DMS153 (cell line): ENCODE results near the gene C6orf47.

Experiments
- DNase-seq: peaks from one replicate; lab custom pipeline; 2025; lab: John Stamatoyannopoulos, UW

The C6orf47 gene

DNA sequence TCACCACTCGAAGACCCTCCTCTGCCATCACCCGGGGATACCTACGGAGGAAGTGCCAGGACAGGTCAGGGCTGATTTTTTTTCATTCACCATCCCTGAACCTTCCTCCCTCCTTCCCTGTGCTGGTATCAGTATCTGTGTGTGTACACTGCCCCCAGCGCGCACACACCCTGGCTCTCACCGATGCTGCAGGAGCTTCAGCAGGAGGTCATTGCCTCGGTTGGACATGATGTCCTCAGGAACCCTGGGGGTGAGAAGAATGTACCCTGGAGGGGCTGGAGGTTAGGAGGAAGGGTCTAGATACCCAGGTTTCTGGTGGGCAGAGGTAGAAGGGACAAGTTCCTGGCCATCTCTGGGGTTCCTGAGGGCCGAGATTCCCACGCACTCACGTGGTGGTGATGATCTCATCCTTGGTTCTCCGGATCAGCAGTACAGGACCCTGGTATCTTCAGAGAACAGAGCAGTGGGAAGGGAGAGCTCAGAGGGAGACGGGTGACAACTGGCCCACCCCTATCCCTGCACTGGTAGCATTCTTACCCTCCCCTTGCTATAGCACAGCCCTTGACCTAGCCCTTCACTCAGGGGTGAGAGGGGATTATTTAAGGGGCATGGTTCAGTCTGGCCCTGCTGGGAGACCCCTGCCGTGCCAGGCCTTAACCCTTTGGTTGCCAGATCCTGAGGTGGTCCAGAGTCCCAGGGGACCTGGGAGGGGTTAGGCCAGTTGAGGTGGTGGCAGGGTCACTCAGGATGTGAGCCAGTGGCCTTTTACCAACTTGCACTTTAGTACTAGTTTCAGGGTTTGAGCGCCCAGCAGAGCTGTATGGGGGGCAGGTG, 27.5 kb upstream of the C6orf47 start:
- no peak for DNase-seq

- DNase-seq: no peak
These were observed 26.7 kb upstream of the C6orf47 start for GRCh38 chr6:31687321-31687720.

DNA sequence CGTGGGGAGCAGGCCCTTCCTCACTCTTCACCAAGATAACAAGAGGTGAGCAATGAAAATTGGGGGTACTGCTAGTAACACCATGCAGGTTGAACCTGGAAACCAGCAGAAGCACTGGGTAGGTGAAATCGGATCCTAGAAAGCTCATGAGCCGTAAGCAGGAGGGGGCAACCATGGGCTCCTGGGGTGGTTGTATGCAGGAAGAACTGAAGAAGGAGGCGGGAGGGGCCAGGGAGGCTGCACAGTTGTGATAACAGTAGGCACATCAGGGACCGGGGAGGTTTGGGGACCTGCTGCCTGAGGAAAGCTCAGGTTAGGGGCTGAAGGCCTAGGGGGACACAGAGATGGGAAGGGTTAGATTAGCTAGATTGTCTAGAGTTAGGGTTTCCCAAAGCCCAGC, 25.9 kb upstream of the C6orf47 start:
- no peak for DNase-seq

GRCh38 chr6:31683591-31683990, 23.0 kb upstream of the C6orf47 start:
- DNase-seq: no peak

DNA sequence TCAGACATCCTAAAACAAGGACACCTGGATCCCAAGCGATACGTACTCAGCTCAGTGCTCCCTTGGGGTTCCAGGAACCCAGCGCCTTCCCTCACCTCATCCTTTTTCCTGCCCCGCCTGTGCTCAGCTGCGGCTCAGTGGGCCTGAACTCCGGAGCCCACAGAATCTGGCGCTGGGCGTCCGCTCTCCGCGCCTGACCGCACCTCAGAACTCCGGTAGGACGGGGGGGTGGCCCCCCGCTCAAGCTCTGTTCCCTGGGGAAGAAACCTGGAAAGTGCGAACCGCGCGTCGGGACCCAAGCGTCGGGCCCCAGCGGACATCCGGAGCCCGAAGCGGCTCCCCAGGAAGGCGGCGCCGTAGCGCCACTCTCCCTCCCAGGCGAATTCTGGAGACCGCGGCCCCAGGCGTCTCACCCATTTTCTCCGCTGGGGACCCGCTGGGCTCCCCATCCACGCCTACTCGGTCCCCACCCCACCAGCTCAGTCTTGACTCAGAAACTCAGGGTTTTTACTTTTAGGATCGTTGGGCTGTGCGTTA, 20.6 kb upstream of the C6orf47 start:
- no peak for DNase-seq

GRCh38 chr6:31680226-31681134, 19.9 kb upstream of the C6orf47 start, which contains the start of gene LY6G5C:
Gene LY6G5C (minus strand): TSS chr6:31681067. CDS start chr6:31680373, 694 bp downstream.
- peak; percentile 89 for DNase-seq

- no peak for DNase-seq
These were observed 17.4 kb upstream of the C6orf47 start for GRCh38 chr6:31677955-31678354.

DNA sequence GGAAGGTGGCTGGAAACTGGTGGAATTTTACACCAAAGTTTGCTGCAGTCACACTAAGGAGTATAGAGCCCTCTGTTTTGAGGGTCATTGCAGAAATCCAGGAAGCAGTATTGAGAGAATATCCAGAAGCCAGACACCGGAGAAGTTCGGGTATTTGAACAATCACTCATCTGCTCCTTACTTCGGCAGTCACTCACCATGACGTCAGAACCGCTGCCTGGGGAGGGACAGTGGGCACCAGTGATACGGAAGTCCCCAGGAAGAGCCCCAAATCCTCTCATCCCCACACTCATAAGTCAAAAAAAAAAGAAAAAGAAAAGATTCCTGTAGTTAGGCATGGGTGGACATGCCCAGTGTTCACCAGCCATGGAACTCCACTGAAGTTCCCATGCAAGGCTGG, 16.3 kb upstream of the C6orf47 start:
- DNase-seq: no peak

- no peak for DNase-seq
These were observed 15.8 kb upstream of the C6orf47 start for GRCh38 chr6:31676322-31676903.

GRCh38 chr6:31669676-31670075, 9.1 kb upstream of the C6orf47 start, which contains the start of gene LY6G5B:
Gene LY6G5B (plus strand): TSS chr6:31669976. CDS start chr6:31670951, 975 bp downstream.
- no peak for DNase-seq

DNA sequence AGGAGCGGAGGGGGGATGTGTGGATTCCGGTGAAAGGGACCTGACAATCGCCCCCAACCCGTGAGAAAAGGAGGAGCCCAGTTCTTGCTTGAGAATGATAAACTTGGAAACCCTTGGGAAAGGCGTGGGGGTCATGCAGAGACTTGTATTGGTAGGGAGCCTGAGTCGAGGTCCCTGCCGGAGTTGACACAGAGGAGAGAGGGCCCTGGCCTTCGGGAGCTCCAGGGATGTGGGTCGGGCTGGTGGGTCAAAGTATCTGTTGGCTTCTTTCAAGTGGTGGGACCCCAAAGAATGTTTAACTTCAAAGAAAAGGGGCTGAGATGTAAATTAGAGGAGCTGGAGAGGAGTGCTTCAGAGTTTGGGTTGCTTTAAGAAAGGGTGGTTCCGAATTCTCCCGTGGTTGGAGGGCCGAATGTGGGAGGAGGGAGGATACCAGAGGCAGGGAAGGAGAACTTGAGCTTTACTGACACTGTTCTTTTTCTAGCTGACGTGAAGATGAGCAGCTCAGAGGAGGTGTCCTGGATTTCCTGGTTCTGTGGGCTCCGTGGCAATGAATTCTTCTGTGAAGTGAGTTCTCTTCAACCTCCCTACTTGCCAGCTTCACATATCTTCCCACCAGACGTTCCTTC, 5.9 kb upstream of the C6orf47 start:
- no peak for DNase-seq

DNA sequence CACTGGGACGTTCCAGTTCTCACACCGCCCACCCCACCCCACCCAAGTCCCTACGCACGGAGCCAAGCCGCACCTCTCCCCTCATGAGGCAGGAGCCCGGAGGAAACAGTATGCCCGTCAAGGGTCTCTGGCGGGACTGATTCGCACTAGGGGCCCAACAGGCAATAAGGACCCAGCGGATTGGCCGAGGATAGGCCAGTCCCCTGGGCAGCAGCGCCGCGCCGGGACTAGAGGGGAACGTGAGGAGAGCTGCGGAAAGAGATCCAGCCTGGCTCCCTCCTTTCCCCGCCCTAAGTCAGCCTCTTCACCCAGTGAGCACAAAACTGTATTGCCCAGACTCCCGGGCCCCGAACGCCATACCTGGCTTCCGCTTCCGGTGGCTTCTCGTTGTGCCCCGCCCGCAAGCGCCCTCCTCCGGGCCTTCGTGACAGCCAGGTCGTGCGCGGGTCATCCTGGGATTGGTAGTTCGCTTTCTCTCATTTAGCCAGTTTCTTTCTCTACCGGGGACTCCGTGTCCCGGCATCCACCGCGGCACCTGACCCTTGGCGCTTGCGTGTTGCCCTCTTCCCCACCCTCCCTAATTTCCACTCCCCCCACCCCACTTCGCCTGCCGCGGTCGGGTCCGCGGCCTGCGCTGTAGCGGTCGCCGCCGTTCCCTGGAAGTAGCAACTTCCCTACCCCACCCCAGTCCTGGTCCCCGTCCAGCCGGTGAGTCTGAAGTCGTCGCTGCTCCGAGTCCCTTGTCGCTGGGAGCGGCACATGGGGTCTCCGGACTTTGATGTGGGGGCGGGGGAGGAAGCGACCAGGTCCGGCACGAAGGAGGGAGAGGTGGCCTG, 5.1 kb upstream of the C6orf47 start, which contains the start of gene CSNK2B:
Gene CSNK2B, plus strand, starts transcription at position 580 of the 836 bp plus-strand sequence. CDS start 752 bp downstream, outside the sequence.
- DNase-seq: peak; percentile 95

DNA sequence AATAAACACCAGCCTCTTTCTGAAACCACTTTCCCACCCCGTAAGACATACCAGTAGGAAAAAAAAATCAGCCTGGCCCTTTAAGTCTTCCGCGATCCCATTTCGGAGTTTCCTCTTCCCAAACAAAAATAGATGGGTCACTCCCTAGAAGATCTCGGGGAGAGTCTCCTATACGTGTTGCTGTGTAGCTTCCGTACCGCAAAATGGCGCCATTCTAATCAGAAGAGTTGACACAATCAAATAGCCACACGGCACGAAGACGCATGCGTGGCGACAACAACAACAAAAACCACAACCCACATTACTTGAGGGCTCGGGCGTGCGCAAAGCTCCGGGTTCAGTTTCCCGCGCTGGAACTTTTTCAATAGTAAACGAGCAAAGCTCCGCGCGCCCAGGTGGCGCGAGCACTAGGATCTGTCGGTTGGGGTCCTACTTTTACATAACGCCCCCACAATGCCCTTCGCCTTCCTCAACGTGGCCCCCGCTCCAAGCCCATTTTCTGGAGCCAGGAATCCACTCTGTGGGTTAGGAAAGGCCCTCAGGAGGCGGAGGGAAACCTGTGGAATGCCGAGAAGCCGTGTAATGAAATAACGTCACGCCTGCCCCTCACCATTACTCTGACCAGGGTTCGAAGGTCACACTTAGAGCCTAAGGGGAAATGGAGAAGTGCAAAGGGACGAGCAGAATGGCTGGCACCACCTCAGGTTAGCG, 4.4 kb upstream of the C6orf47 start, which contains the start of gene GPANK1:
Gene GPANK1, minus strand, starts transcription at position 208 of the 711 bp plus-strand sequence. CDS start 519 bp downstream, outside the sequence.
- peak; percentile 89 for DNase-seq

- no peak for DNase-seq
These were observed 3.6 kb upstream of the C6orf47 start for GRCh38 chr6:31663961-31664789.

DNA sequence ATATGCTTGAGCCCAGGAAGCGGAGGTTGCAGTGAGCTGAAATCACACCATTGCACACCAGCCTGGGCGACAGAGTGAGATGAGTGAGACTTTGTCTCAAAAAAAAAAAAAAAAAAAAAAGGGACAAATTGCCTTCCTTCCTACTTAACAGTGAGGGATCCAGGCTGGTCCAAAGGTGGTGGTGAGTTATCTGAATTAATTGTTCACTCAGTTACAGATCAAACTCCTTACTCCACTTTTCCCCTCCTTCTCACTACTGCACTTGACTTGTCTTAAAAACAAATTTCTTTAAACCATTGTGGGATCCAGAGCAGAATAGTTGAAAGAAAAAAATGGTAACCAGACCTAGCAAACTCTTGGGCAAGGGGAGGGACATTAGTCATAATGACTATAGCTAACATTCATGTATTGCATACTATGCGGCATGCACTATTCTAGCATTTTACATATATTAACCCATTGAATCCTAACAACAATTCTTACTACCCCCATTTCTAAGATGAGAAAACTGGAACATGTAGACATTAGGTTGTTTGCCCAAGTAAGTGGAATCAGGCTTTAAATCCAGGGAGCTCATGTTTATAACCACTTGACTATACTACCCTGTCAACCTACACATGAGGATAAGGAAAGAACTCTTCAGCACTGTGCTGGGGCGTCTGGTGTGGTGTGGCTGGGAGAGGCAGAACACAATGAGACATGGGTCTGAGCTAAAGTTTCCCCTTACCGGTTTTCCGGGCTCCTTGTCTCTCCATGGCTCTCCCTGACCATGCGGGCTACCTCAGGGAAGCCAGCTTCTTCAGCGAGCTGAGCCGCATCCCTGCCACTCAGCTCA, 2.8 kb upstream of the C6orf47 start:
- DNase-seq: no peak

DNA sequence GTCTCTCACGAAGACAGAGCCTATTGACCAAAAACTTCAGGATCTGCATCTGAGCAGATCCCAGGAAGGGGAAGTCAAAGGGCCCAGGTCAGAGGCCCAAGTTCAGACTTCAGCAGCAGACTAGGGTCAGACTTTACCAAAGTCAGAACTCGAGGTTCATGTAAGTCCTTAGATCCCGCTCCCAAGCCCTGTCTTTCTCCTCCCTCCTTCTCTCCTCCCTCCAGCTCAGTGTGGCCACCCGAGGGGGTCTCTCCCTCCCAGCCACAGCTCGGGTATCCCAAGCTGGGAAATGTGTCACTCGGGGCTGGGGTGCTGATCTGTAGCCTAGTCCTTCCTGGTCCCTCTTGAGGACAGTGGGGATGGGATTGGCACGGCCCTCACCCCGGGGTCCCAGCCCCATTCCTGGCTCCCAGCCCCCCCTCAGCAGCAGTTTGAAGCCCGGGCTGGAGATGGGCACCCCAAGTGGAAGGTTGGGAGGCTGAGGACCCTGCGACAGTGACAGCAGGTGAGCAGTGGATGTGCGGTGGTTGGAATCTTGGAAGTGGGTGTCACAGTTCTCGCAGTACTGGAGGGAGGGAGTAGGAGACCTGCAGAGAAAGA, 1.6 kb upstream of the C6orf47 start:
- no peak for DNase-seq
